Upper lobe of right lung (tissue), 1 donor: ENCODE measurements around the gene SMIM35. TPM values are rescaled to one million over a fixed set of nuclear protein-coding genes. Genes with fewer than 3 reads are reported as not detected.

Source experiments
- ATAC-seq: fragments of 200-7000 bp; cut with Tn5 transposase; one replicate; pipeline ENCODE4 v1.9.1; 2020; ENCODE audit warnings: mild to moderate bottlenecking, moderate library complexity
- DNase-seq: peaks from one replicate; pipeline ENCODE4 v3.0.0-alpha.2; 2020
- H3K27ac ChIP-seq: fragments of 200-600 bp; one replicate; pipeline ENCODE4 v1.8.0; 2022
- H3K27me3 ChIP-seq: fragments of 200-600 bp; one replicate; pipeline ENCODE4 v1.8.0; 2022; ENCODE audit warnings: mild to moderate bottlenecking
- H3K36me3 ChIP-seq: fragments of 200-600 bp; one replicate; pipeline ENCODE4 v1.8.0; 2022
- H3K4me1 ChIP-seq: fragments of 200-600 bp; one replicate; pipeline ENCODE4 v1.8.0; 2022
- H3K4me3 ChIP-seq: fragments of 200-600 bp; one replicate; pipeline ENCODE4 v1.8.0; 2022; ENCODE audit warnings: mild to moderate bottlenecking
- H3K9me3 ChIP-seq: fragments of 200-600 bp; one replicate; pipeline ENCODE4 v1.8.0; 2022
- intact Hi-C: fragments of 100-400 bp; cut with DNase I; formaldehyde crosslinking; loops from one replicate; pipeline ENCODE4 v1.11.0; 2022
- total RNA-seq: library from RNA; stranded (reverse); fragmentation: NEBNext Ultra II Directional; extraction: Animal tissue kit (Norgen Biotek cat#: 25700); gene quantifications from one replicate; pipeline ENCODE4 v1.2.1, GENCODE V29; 2021
- TF ChIP-seq, protein P1 (sequence below): fragments of 200-600 bp; IDR thresholded peaks from one replicate; pipeline ENCODE4 v1.8.0; 2022; ENCODE audit warnings: antibody characterized with exemption
- donor health status: DM: no; HTN: yes; CAD: no; lungs with severe emphysema.

SMIM35 gene
- total RNA-seq, 1 donor from 2014 or later: not detected

DNA sequence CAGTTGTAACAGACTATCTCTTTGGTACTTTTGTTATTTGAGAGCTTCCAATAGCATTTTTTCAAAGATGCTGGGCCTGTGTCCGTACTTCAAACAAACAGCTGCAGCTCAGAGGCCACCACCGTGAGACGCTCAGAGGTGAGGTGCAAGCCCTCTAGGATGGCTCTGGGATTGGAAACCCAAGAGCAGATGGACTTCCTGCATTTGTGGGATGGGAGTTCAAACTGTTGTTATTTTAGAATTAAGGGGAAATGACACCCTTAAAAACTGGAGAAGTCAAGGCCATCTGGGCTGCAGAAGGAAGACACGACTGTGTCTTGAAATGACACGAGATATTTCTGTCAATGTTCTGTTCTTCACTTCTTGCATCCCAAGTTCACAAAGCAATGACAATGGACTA, 109.7 kb downstream of the SMIM35 start:
- H3K27me3 ChIP-seq: no peaks in the 10 kb centered on the region
- no peaks in the 10 kb centered on the region for H3K36me3 ChIP-seq
- H3K4me1 ChIP-seq: peaks cover 32% of the 10 kb centered on the region
- TF ChIP-seq, protein P1, sequence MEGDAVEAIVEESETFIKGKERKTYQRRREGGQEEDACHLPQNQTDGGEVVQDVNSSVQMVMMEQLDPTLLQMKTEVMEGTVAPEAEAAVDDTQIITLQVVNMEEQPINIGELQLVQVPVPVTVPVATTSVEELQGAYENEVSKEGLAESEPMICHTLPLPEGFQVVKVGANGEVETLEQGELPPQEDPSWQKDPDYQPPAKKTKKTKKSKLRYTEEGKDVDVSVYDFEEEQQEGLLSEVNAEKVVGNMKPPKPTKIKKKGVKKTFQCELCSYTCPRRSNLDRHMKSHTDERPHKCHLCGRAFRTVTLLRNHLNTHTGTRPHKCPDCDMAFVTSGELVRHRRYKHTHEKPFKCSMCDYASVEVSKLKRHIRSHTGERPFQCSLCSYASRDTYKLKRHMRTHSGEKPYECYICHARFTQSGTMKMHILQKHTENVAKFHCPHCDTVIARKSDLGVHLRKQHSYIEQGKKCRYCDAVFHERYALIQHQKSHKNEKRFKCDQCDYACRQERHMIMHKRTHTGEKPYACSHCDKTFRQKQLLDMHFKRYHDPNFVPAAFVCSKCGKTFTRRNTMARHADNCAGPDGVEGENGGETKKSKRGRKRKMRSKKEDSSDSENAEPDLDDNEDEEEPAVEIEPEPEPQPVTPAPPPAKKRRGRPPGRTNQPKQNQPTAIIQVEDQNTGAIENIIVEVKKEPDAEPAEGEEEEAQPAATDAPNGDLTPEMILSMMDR: no peak
- H3K9me3 ChIP-seq: no peaks in the 10 kb centered on the region
- intact Hi-C loops: no loop called here
- H3K4me3 ChIP-seq: no peak overlapping the region
- no peak overlapping the region for H3K27ac ChIP-seq
- DNase-seq: no peak
- ATAC-seq: no peak

DNA sequence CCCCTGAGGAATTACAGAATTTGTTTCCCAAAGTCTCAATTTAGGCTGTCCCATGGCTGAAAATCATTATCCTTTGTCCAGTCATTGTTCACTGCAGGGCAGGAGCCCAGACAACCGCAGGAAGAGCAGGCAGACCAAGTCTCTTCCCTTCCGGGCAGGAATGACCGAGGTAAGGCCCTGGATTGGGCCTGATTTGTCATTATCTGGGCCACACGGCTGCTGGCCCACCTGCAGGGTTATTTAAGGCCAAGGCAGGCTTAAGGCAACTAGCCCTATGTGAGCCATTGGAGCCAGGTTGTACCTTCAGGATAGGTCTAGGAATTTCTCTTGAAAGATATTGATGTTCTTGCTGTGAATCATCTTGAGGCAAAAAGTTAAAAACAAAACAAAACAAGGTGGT, 110.3 kb downstream of the SMIM35 start:
- no peak for ATAC-seq
- intact Hi-C loops: no loop called here
- DNase-seq: no peak
- Histone ChIP-seq H3K36me3 (no peaks in the 10 kb centered on the region), H3K27me3 (no peaks in the 10 kb centered on the region), H3K4me1 (peaks cover 32% of the 10 kb centered on the region), H3K9me3 (no peaks in the 10 kb centered on the region), H3K4me3 (no peak overlapping the region), H3K27ac (no peak overlapping the region)
- TF ChIP-seq, protein P1: no peak

DNA sequence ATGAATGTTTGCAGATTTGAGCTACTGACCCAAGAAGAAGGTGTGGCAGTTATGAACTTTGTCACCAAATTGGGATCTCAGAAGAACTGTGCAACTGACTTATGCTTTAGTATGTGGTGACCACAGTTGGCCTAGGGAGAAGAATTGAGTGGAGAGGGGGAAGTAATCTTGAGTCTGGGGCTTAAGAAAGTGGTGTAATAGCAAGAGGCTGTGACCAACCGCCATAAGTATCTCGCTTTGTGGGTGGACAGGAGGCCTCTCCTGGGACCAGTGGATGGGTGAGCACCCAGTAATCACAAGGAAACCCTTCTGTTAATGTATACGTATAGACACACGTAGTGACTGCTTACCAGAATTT, 113.3 kb downstream of the SMIM35 start:
- Histone ChIP-seq H3K36me3 (no peaks in the 10 kb centered on the region), H3K27me3 (no peaks in the 10 kb centered on the region), H3K4me3 (no peak overlapping the region), H3K4me1 (peaks cover 29% of the 10 kb centered on the region), H3K27ac (no peak overlapping the region), H3K9me3 (no peaks in the 10 kb centered on the region)
- DNase-seq (no peak), ATAC-seq (peak; percentile 14)
- TF ChIP-seq, protein P1: no peak
- intact Hi-C loops: no loop called here

DNA sequence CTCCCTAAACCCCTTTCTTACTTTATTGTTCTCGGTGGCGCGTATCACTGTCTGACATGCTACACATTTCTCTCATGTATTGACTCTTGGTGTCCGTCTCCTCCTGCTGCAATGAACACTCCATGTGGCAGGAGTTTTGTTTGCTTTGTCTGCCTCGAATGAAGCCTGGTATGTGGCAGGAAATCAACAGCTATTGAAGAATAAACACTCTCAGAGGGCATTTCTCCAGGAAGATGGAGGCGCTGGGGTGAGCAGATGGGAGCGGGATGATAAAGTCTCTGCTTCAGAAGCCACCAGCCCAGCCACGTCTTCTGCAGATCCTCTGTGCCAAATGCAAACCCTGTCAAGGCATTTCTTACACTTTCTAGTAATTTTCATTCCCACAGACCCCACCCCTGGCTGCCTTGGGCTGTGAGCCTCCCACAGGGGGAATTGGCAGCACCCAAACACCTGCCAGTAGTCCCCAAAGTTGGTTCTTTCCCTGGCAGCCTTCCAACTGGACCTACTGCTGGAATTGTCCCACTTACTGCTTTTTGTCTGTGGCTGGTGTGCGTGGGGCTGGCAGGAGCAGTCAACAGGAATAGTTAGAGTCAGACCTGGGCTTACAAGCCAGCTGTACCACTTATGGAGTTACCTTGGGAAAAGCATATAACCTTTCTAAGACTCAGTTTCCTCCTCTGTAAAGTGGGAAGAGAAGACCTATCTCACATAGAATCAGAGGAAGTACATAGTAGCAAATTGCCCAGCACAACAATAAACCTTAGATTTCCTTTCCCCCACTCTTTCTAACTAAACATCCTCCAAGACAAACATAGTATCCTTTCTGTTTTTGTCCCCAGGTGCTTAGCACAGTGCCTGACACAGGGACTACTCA, 113.9 kb downstream of the SMIM35 start:
- DNase-seq (no peak), ATAC-seq (peak; percentile 50)
- Histone ChIP-seq H3K27me3 (no peaks in the 10 kb centered on the region), H3K4me1 (peaks cover 29% of the 10 kb centered on the region), H3K36me3 (no peaks in the 10 kb centered on the region), H3K9me3 (no peaks in the 10 kb centered on the region), H3K4me3 (no peak overlapping the region), H3K27ac (no peak overlapping the region)
- intact Hi-C loops: no loop called here
- TF ChIP-seq, protein P1: no peak

DNA sequence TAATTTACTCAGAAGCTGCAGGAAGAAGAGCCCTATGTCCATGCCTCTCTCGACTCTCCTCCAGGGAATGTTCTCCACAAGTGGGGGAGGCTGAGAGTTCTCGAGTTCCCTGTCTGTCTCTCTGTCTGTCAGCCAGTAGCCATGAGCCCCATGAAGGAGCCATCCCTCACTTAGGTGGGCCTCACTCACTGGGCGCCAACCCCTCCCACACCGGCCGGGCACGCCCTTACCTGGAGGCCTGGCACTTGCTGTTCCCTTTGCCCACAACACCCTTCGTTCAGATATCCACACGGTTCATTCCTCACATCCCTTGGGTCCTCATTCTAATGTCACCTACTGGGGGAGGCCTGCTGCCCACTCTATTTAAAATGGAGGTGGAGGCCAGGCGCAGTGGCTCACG, 114.7 kb downstream of the SMIM35 start:
- ATAC-seq: no peak
- TF ChIP-seq, protein P1: no peak
- Histone ChIP-seq H3K36me3 (no peaks in the 10 kb centered on the region), H3K27ac (no peak overlapping the region), H3K4me1 (peaks cover 29% of the 10 kb centered on the region), H3K4me3 (no peak overlapping the region), H3K9me3 (no peaks in the 10 kb centered on the region), H3K27me3 (no peaks in the 10 kb centered on the region)
- DNase-seq: peak; percentile 39
- intact Hi-C loops: no loop called here
